MM.1S (cell line): ENCODE results near the gene AMH.

Experiments
- DNase-seq: peaks from one replicate; pipeline ENCODE4 v3.0.0-alpha.2; 2015
- H2AFZ ChIP-seq: fragments of 300-600 bp; sonication (generic); 2 replicates; pipeline ENCODE4 v1.6.0; 2016; ENCODE audit warnings: antibody characterized with exemption, low read length
- H3F3A ChIP-seq: fragments of 300-600 bp; sonication (generic); 2 replicates; pipeline ENCODE4 v1.6.1; 2016; ENCODE audit warnings: mild to moderate bottlenecking, antibody characterized with exemption, low read length, moderate library complexity, mixed read lengths; ENCODE audit not compliant: insufficient read depth
- H3K27ac ChIP-seq: fragments of 300-600 bp; sonication (generic); 2 replicates; pipeline ENCODE4 v1.5.1; 2016; ENCODE audit warnings: mild to moderate bottlenecking, low read length
- H3K27me3 ChIP-seq: fragments of 300-600 bp; sonication (generic); replicated peaks from 2 replicates; pipeline ENCODE4 v1.6.0; 2016; ENCODE audit warnings: low read length; ENCODE audit not compliant: insufficient read depth
- H3K36me3 ChIP-seq: fragments of 300-600 bp; sonication (generic); replicated peaks from 2 replicates; pipeline ENCODE4 v1.6.1; 2016; ENCODE audit warnings: mild to moderate bottlenecking, low read length, mixed read lengths; ENCODE audit not compliant: insufficient read depth
- H3K4me1 ChIP-seq: fragments of 300-600 bp; sonication (generic); 2 replicates; pipeline ENCODE4 v1.6.1; 2016; ENCODE audit warnings: low read length, mixed read lengths
- H3K4me2 ChIP-seq: fragments of 300-600 bp; sonication (generic); 2 replicates; pipeline ENCODE4 v1.6.0; 2016; ENCODE audit warnings: low read depth, low read length
- H3K4me3 ChIP-seq: fragments of 300-600 bp; sonication (generic); 2 replicates; pipeline ENCODE4 v1.5.1; 2016; ENCODE audit warnings: low read length, mixed read lengths
- H3K79me2 ChIP-seq: fragments of 300-600 bp; sonication (generic); 2 replicates; pipeline ENCODE4 v1.6.1; 2016; ENCODE audit warnings: mixed run types, low read length, mixed read lengths
- H3K9ac ChIP-seq: fragments of 300-600 bp; sonication (generic); 2 replicates; pipeline ENCODE4 v1.6.1; 2016; ENCODE audit warnings: low read length, mixed read lengths
- H3K9me2 ChIP-seq: fragments of 300-600 bp; sonication (generic); replicated peaks from 2 replicates; pipeline ENCODE4 v1.6.1; 2016; ENCODE audit warnings: mild to moderate bottlenecking, low read length, mixed read lengths; ENCODE audit not compliant: insufficient read depth
- H3K9me3 ChIP-seq: fragments of 300-600 bp; sonication (generic); replicated peaks from 2 replicates; pipeline ENCODE4 v1.6.1; 2016; ENCODE audit warnings: mild to moderate bottlenecking, low read length, mixed read lengths; ENCODE audit not compliant: insufficient read depth
- H4K20me1 ChIP-seq: fragments of 300-600 bp; sonication (generic); 2 replicates; pipeline ENCODE4 v1.6.1; 2016; ENCODE audit warnings: mild to moderate bottlenecking, low read length, moderate library complexity, mixed read lengths; ENCODE audit not compliant: insufficient read depth
- CTCF ChIP-seq: fragments of 300-600 bp; sonication (generic); IDR thresholded peaks from 2 replicates; pipeline ENCODE4 v1.5.1; 2016; ENCODE audit warnings: antibody characterized with exemption, low read length, mixed read lengths
- EZH2 ChIP-seq: fragments of 300-600 bp; sonication (generic); optimal IDR thresholded peaks from 2 replicates; pipeline ENCODE3; 2017; ENCODE audit warnings: low read depth, mild to moderate bottlenecking, antibody characterized with exemption, low read length, mixed read lengths
- EZH2phosphoT487 ChIP-seq: fragments of 300-600 bp; sonication (generic); IDR thresholded peaks from 2 replicates; pipeline ENCODE4 v1.6.1; 2018; ENCODE audit warnings: antibody characterized with exemption, low read length

Gene AMH

DNA sequence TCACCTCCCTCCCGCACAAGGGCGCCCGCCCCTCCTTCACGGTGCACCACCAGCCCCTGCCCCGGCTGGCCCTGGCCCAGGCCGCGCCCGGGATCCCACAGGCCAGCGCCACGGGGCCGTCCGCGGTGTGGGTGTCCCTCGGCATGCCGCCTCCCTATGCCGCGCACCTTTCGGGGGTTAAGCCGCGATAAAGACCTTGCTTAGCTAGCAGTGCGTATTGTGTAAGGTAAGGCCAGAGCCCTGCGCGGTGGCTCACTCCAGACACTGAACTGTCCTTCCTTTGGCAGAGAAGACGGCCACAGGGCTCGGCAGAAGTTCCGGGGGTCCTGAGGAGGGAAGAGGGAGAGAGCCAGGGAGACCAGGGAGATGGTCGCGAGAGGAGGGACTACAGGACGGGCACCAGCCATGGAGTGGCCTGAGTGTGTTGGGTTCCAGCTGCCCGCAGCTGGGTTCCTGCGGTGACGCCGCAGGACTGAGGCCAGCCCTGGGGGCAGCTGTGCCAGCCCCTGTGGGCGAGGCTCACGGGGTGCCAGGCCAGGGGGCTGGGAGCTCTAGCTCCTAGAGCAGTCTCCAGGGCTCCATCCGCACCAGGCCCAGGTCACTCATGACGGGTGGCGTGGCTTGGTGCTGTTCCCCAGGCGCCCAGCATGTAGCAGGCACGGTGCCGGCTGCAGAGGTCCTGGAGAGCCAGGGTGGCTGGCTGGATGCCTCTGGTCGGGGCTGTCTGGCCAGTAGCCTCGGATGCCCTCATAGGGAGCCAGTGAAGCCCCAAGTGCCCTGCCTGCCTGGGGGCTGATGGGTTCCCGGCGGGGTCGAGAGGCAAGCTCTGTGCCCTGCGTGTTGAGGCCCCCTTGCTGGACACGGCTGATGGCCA lies 20.7 kb upstream of the AMH start:
- H3F3A ChIP-seq = peaks cover 34% of the 10 kb centered on the region
- peaks cover 6% of the 10 kb centered on the region; the same call in 1 of the 2 replicates for H4K20me1 ChIP-seq
- H3K27me3 ChIP-seq = no peaks in the 10 kb centered on the region
- H3K36me3 ChIP-seq = peaks cover 22% of the 10 kb centered on the region
- H3K9me3 ChIP-seq = no peaks in the 10 kb centered on the region
- TF ChIP-seq EZH2 (no peak), EZH2phosphoT487 (no peak), CTCF (no peak)
- DNase-seq = no peak
- H3K4me1 ChIP-seq = no peaks in the 10 kb centered on the region
- no peak overlapping the region for H3K27ac ChIP-seq
- no peak overlapping the region for H3K4me2 ChIP-seq
- no peak overlapping the region for H2AFZ ChIP-seq
- H3K4me3 ChIP-seq = no peak overlapping the region
- H3K79me2 ChIP-seq = peaks cover 66% of the 10 kb centered on the region
- no peak overlapping the region for H3K9ac ChIP-seq
- no peaks in the 10 kb centered on the region for H3K9me2 ChIP-seq

- no peak for DNase-seq
- H3K36me3 ChIP-seq = peaks cover 20% of the 10 kb centered on the region
- H3K9me3 ChIP-seq = no peaks in the 10 kb centered on the region
- H3K27me3 ChIP-seq = no peaks in the 10 kb centered on the region
- TF ChIP-seq EZH2phosphoT487 (no peak), CTCF (no peak), EZH2 (no peak)
- peaks cover 72% of the 10 kb centered on the region for H3K79me2 ChIP-seq
- no peak overlapping the region for H2AFZ ChIP-seq
- H3K4me1 ChIP-seq = no peaks in the 10 kb centered on the region
- peaks cover 6% of the 10 kb centered on the region; the same call in 1 of the 2 replicates for H4K20me1 ChIP-seq
- no peak overlapping the region for H3K4me2 ChIP-seq
- no peak overlapping the region for H3K9ac ChIP-seq
- H3K27ac ChIP-seq = no peak overlapping the region
- H3F3A ChIP-seq = peaks cover 35% of the 10 kb centered on the region
- H3K9me2 ChIP-seq = no peaks in the 10 kb centered on the region
- H3K4me3 ChIP-seq = no peak overlapping the region
These were observed 19.8 kb upstream of the AMH start for GRCh38 chr19:2229103-2230032.

- no peak overlapping the region for H3K9ac ChIP-seq
- H3F3A ChIP-seq = peaks cover 35% of the 10 kb centered on the region
- DNase-seq = no peak
- no peak overlapping the region for H3K4me2 ChIP-seq
- H3K79me2 ChIP-seq = peaks cover 79% of the 10 kb centered on the region
- no peaks in the 10 kb centered on the region for H3K4me1 ChIP-seq
- H3K9me2 ChIP-seq = no peaks in the 10 kb centered on the region
- H3K9me3 ChIP-seq = no peaks in the 10 kb centered on the region
- H4K20me1 ChIP-seq = peaks cover 6% of the 10 kb centered on the region; the same call in 1 of the 2 replicates
- no peak overlapping the region for H3K4me3 ChIP-seq
- H2AFZ ChIP-seq = no peak overlapping the region
- TF ChIP-seq EZH2 (no peak), CTCF (no peak), EZH2phosphoT487 (no peak)
- peaks cover 14% of the 10 kb centered on the region for H3K36me3 ChIP-seq
- no peaks in the 10 kb centered on the region for H3K27me3 ChIP-seq
- H3K27ac ChIP-seq = no peak overlapping the region
These were observed 19.0 kb upstream of the AMH start for GRCh38 chr19:2230033-2230531.
